Gastrocnemius medialis (tissue), 4 donors: Measurements from ENCODE around the gene ENTHD1. TPM values are rescaled to one million over a fixed set of nuclear protein-coding genes. Genes with fewer than 3 reads are reported as not detected.
A peak's percentile ranks its signal among the peaks of the same experiment; 100 is the strongest.
"Not testable (repeated sequence)": the region's sequence is repeated elsewhere in the genome, so short reads cannot be mapped to it uniquely, and the experiment has no call there.

Experiments used
- ATAC-seq, 2 donors: fragments of 150-250 bp; one replicate each; pipeline ENCODE4 v1.9.1; 2016
- DNase-seq, 2 donors: peaks; one replicate each; pipeline ENCODE4 v3.0.0-alpha.2; 2019
- H3K27ac ChIP-seq, 4 donors: fragments of 200-600 bp; sonication (generic); 1 replicate in 1 of 4; 2 replicates in 3 of 4; pipeline ENCODE4 v1.5.1; 2016 to 2018; ENCODE audit warnings: mild to moderate bottlenecking in 2 of 4, moderate library complexity in 1 of 4
- H3K27me3 ChIP-seq, 3 donors: fragments of 200-600 bp; sonication (generic) in 2 of 3; 1 replicate in 1 of 3; 2 replicates in 2 of 3; pipeline versions ENCODE4 v1.5.1 to v1.6.0; 2016 to 2019; ENCODE audit warnings: mild to moderate bottlenecking in 1 of 3, moderate library complexity in 1 of 3
- H3K36me3 ChIP-seq, 2 donors: fragments of 200-600 bp; sonication (generic) in 1 of 2; one replicate each; pipeline ENCODE4 v1.5.1; 2017 to 2018
- H3K4me1 ChIP-seq, 2 donors: fragments of 200-600 bp; sonication (generic) in 1 of 2; one replicate each; pipeline ENCODE4 v1.5.1; 2016 to 2017; ENCODE audit warnings: mild to moderate bottlenecking in 2 of 2
- H3K4me3 ChIP-seq, 4 donors: fragments of 200-600 bp; sonication (generic) in 3 of 4; 1 replicate in 1 of 4; 2 replicates in 3 of 4; pipeline ENCODE4 v1.5.1; 2016 to 2019; ENCODE audit warnings: mild to moderate bottlenecking in 2 of 4
- H3K9me3 ChIP-seq, 3 donors: fragments of 200-600 bp; sonication (generic) in 2 of 3; 1 replicate in 1 of 3; 2 replicates in 2 of 3; pipeline ENCODE4 v1.5.1; 2016 to 2019
- POLR2A ChIP-seq, 2 donors: fragments of 450-650 bp; IDR thresholded peaks; one replicate each; pipeline ENCODE4 v1.6.1; 2017; ENCODE audit warnings: antibody characterized with exemption in 2 of 2, mild to moderate bottlenecking in 2 of 2, moderate library complexity in 2 of 2
- in situ Hi-C, 4 donors: fragments of 200-750 bp; cut with MboI; loops; one replicate each; pipeline versions ENCODE4 v1.15.0 to v1.8.0; 2017; ENCODE audit warnings: low sequenced_read_pairs in 4 of 4
- intact Hi-C: fragments of 100-400 bp; cut with DNase I; formaldehyde crosslinking; loops from one replicate; pipeline ENCODE4 v1.15.1; 2023; ENCODE audit warnings: low total_unique reads
- total RNA-seq, 4 donors: library from RNA; depleted of rRNA; stranded (reverse); fragments of >200 nt; gene quantifications; one replicate each; pipeline versions ENCODE4 v1.1.0 to v1.2.3, GENCODE V29; 2016
- TF ChIP-seq, protein P1 (sequence below), 5 experiments: fragments of 450-650 bp in 3 of 5; fragments of 200-600 bp in 2 of 5; sonication (generic) in 2 of 5; IDR thresholded peaks in 4 of 5; conservative IDR thresholded peaks in 1 of 5; 1 replicate in 4 of 5; 2 replicates in 1 of 5; pipeline ENCODE4 v1.5.1; 2016 to 2019; ENCODE audit warnings: antibody characterized with exemption in 5 of 5, mild to moderate bottlenecking in 3 of 5, moderate library complexity in 3 of 5

ENTHD1 gene
- total RNA-seq, 4 donors from 2014 or later, result not detected

DNA sequence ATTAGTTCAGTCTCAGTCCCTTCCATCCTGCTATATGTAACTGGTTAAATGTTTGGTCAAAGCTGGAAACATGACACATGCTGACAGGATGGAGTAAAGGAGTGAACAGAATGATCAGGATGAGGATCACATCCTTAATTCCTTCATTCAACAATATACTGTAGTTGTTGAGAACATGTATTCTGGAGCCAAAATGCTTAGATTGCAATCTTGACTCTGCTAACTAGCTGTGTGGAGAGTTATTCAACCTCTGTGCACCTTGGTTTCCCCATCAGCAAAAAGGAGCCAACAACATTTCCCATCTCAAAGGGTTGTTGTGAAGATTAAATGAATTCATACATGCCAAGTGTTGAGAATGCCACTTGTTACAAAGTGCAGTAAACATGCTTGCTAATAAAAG lies 12.8 kb downstream of the ENTHD1 start:
- intact Hi-C loops (no loop called here), in situ Hi-C loops (no loop called here)

DNA sequence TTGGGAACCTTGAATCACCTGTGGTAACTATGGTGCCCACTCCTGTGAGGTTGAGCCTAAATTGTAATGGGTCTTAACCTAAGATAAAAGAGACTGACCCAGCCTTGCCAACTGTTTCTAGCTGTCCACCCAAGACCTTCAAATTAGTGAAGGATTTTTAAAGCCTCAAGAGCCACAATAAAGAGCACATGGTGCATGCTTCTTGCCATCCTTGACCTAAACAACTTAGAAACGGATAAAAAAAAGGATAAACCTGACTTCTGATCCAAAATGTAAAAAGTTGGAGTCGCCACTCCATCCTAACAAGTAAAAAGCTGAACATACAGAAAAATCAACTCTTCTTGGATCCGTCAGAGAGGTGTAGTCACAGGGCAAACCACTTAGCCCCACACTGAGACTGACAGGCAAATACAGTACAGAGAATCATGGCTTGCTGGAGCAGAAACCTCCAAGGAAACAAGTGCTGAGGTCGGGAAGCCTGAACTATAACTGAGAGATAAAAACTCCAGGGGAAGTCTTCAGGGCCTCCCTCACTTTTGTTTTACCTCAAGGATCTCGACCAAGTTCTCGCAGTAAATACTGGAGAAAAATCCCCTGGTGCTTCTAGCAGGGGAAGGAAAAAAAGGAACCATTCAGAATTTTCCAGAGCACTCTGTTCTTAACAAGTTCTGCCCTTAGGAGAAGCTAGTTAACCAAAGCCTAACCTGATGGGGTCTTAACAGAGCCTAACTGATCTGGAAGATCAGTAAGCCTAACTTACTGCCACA lies 16.3 kb downstream of the ENTHD1 start:
- no peak for ATAC-seq
- Histone ChIP-seq H3K9me3 (no peaks in the 10 kb centered on the region), H3K36me3 (no peaks in the 10 kb centered on the region), H3K27me3 (peaks cover 0 to 7% (median 0%) of the 10 kb centered on the region in 3 donors), H3K4me1 (no peaks in the 10 kb centered on the region), H3K27ac (no peak overlapping the region), H3K4me3 (no peak overlapping the region)
- in situ Hi-C loops, result no loop called here
- intact Hi-C loops, result no loop called here
- no peak for DNase-seq
- no peak for TF ChIP-seq POLR2A (IDR thresholded peaks at IDR 0.05)
- TF ChIP-seq, protein P1, sequence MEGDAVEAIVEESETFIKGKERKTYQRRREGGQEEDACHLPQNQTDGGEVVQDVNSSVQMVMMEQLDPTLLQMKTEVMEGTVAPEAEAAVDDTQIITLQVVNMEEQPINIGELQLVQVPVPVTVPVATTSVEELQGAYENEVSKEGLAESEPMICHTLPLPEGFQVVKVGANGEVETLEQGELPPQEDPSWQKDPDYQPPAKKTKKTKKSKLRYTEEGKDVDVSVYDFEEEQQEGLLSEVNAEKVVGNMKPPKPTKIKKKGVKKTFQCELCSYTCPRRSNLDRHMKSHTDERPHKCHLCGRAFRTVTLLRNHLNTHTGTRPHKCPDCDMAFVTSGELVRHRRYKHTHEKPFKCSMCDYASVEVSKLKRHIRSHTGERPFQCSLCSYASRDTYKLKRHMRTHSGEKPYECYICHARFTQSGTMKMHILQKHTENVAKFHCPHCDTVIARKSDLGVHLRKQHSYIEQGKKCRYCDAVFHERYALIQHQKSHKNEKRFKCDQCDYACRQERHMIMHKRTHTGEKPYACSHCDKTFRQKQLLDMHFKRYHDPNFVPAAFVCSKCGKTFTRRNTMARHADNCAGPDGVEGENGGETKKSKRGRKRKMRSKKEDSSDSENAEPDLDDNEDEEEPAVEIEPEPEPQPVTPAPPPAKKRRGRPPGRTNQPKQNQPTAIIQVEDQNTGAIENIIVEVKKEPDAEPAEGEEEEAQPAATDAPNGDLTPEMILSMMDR (IDR thresholded peaks at IDR 0.05 in 4 of 5, conservative IDR thresholded peaks at IDR 0.05 in 1 of 5), result no peak

More for the DNA sequence above, 12.8 kb downstream of the ENTHD1 start:
- Histone ChIP-seq H3K4me1 (no peaks in the 10 kb centered on the region), H3K4me3 (no peak overlapping the region), H3K9me3 (no peaks in the 10 kb centered on the region), H3K27ac (no peak overlapping the region), H3K27me3 (peaks cover 3 to 9% (median 5%) of the 10 kb centered on the region in 3 donors), H3K36me3 (no peaks in the 10 kb centered on the region)
- no peak for TF ChIP-seq POLR2A (IDR thresholded peaks at IDR 0.05)
- TF ChIP-seq, protein P1 (IDR thresholded peaks at IDR 0.05 in 4 of 5, conservative IDR thresholded peaks at IDR 0.05 in 1 of 5), result no peak
- ATAC-seq, result no peak
- no peak for DNase-seq

DNA sequence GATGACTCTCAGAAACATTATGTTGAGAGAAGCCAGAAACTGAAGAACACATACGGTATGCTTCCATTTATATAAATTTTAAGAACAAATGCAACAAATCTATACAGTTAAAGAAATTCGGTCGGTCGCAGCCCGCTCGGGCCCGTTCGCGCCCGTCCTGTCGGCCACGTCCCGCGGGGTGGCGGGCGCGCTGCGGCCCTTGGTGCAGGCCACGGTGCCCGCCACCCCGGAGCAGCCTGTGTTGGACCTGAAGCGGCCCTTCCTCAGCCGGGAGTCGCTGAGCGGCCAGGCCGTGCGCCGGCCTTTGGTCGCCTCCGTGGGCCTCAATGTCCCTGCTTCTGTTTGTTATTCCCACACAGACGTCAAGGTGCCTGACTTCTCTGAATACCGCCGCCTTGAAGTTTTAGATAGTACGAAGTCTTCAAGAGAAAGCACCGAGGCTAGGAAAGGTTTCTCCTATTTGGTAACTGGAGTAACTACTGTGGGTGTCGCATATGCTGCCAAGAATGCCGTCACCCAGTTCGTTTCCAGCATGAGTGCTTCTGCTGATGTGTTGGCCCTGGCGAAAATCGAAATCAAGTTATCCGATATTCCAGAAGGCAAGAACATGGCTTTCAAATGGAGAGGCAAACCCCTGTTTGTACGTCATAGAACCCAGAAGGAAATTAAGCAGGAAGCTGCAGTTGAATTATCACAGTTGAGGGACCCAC lies 18.2 kb downstream of the ENTHD1 start:
- intact Hi-C loops, H3K4me3 ChIP-seq, H3K4me1 ChIP-seq, H3K27ac ChIP-seq, DNase-seq, H3K9me3 ChIP-seq, in situ Hi-C loops, H3K36me3 ChIP-seq, H3K27me3 ChIP-seq: not testable (repeated sequence)
- peak; percentile 60 to 64 for ATAC-seq

DNA sequence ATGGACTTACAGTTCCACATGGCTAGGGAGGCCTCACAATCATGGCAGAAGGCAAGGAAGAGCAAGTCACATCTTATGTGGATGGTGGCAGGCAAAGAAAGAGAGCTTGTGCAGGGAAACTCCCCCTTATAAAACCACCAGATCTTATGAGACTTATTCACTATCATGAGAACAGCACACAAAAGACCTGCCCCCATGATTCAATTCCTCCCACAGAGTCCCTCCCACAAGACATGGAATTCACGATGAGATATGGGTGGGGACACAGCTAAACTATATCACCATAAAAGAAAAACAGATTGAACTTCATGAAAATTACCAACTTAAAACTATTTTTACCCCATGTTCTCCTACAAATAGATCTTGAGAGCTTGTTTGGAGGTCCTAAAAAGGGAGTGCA lies 19.6 kb downstream of the ENTHD1 start:
- no peak for ATAC-seq
- Histone ChIP-seq H3K36me3 (no peaks in the 10 kb centered on the region), H3K4me1 (no peaks in the 10 kb centered on the region), H3K27me3 (peaks cover 0 to 7% (median 0%) of the 10 kb centered on the region in 3 donors), H3K4me3 (no peak overlapping the region), H3K27ac (no peak overlapping the region), H3K9me3 (no peaks in the 10 kb centered on the region)
- in situ Hi-C loops (no loop called here), intact Hi-C loops (no loop called here)
- no peak for DNase-seq
- TF ChIP-seq, protein P1 (IDR thresholded peaks at IDR 0.05 in 4 of 5, conservative IDR thresholded peaks at IDR 0.05 in 1 of 5), result no peak
- TF ChIP-seq POLR2A (IDR thresholded peaks at IDR 0.05), result no peak

DNA sequence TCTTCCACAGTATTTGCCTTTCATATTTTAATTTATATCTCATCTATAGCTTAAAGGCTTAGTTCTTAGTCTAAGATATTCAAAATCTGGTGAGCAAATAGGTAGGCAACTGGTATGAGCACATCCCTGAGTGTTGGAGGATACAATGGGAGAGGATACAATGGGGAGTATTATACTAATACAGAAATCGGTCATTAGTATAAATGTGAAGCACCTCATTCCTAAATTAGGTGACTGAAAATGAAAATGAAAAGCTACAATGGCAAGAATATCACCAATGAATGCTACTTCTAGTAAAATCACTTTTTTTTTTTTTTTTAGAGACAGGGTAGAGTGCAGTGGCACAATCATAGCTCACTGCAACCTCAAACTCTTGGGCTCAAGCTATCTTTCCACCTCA lies 21.0 kb downstream of the ENTHD1 start:
- Histone ChIP-seq H3K4me3 (no peak overlapping the region), H3K27me3 (peaks cover 0 to 4% (median 0%) of the 10 kb centered on the region in 3 donors), H3K4me1 (no peaks in the 10 kb centered on the region), H3K27ac (no peak overlapping the region), H3K9me3 (no peaks in the 10 kb centered on the region), H3K36me3 (no peaks in the 10 kb centered on the region)
- in situ Hi-C loops, result no loop called here
- ATAC-seq (no peak), DNase-seq (no peak)
- no peak for TF ChIP-seq POLR2A (IDR thresholded peaks at IDR 0.05)
- TF ChIP-seq, protein P1 (IDR thresholded peaks at IDR 0.05 in 4 of 5, conservative IDR thresholded peaks at IDR 0.05 in 1 of 5), result no peak
- intact Hi-C loops, result no loop called here
